OCI-LY7 (cell line): Measurements from ENCODE around the gene DEFB121. TPM values are rescaled to one million over a fixed set of nuclear protein-coding genes. Genes with fewer than 3 reads are reported as not detected.

Experiments used
- BruUV-seq: library from RNA; stranded (reverse); fragments of 400-500 nt; replicated peaks from 2 replicates; lab custom pipeline; 2021; lab: Mats Ljungman, UMichigan
- CTCF ChIA-PET: fragments of 300-600 bp; sonication (Branson Sonifier 250); formaldehyde crosslinking; loops from one replicate; lab custom pipeline; 2022; ENCODE audit warnings: antibody characterized with exemption; ENCODE audit not compliant: unreplicated experiment; lab: Charles Lee
- POLR2A ChIA-PET: fragments of 300-600 bp; sonication (Branson Sonifier 250); formaldehyde crosslinking; loops from one replicate; lab custom pipeline; 2022; ENCODE audit warnings: antibody characterized with exemption; lab: Charles Lee
- DNase-seq: peaks from one replicate; pipeline ENCODE4 v3.0.0-alpha.2; 2015; ENCODE audit warnings: low spot score
- H2AFZ ChIP-seq: fragments of 200-600 bp; sonication (generic), shearing (Covaris generic); 2 replicates; pipeline ENCODE4 v1.6.1; 2014; ENCODE audit warnings: mild to moderate bottlenecking, antibody characterized with exemption, low read length, moderate library complexity
- H3K27ac ChIP-seq: fragments of 200-600 bp; sonication (generic); 2 replicates; pipeline ENCODE4 v1.5.1; 2014; ENCODE audit warnings: mixed run types, low read depth, mild to moderate bottlenecking, moderate library complexity, low read length, inconsistent platforms; ENCODE audit not compliant: poor library complexity, severe bottlenecking
- H3K36me3 ChIP-seq: fragments of 200-600 bp; sonication (generic); 2 replicates; pipeline ENCODE4 v1.6.1; 2014; ENCODE audit warnings: mild to moderate bottlenecking, antibody characterized with exemption, low read length, moderate library complexity, mixed read lengths; ENCODE audit not compliant: insufficient read depth
- H3K4me1 ChIP-seq: fragments of 200-600 bp; sonication (generic); 2 replicates; pipeline ENCODE4 v1.5.1; 2014; ENCODE audit warnings: mild to moderate bottlenecking, low read length; ENCODE audit not compliant: insufficient read depth, poor library complexity, severe bottlenecking
- H3K4me2 ChIP-seq: fragments of 200-600 bp; sonication (generic); 2 replicates; pipeline ENCODE4 v1.6.1; 2014; ENCODE audit warnings: mild to moderate bottlenecking, low read length
- H3K4me3 ChIP-seq: fragments of 200-600 bp; sonication (generic); 2 replicates; pipeline ENCODE4 v1.5.1; 2014; ENCODE audit warnings: mild to moderate bottlenecking, low read depth, low read length; ENCODE audit not compliant: poor library complexity, severe bottlenecking
- H3K79me2 ChIP-seq: fragments of 200-600 bp; sonication (generic); 2 replicates; pipeline ENCODE4 v1.6.1; 2016; ENCODE audit warnings: low read depth, mild to moderate bottlenecking, low read length, moderate library complexity, mixed read lengths; ENCODE audit not compliant: insufficient read depth
- H3K9me2 ChIP-seq: fragments of 200-600 bp; sonication (generic); 2 replicates; pipeline ENCODE4 v1.6.1; 2016; ENCODE audit warnings: mild to moderate bottlenecking, low read length, mixed read lengths; ENCODE audit not compliant: insufficient read depth
- H3K9me3 ChIP-seq: fragments of 200-600 bp; sonication (generic); 2 replicates; pipeline ENCODE4 v1.6.1; 2014; ENCODE audit warnings: mild to moderate bottlenecking, mixed run types, low read length, mixed read lengths
- H4K20me1 ChIP-seq: fragments of 200-600 bp; sonication (generic); 2 replicates; pipeline ENCODE4 v1.6.1; 2014; ENCODE audit warnings: mild to moderate bottlenecking, antibody characterized with exemption, low read length, moderate library complexity, mixed read lengths; ENCODE audit not compliant: insufficient read depth
- CTCF ChIP-seq: fragments of 200-600 bp; sonication (generic); conservative IDR thresholded peaks from 2 replicates; pipeline ENCODE4 v1.5.1; 2014; ENCODE audit warnings: mild to moderate bottlenecking, antibody characterized with exemption, low read length, moderate library complexity, mixed read lengths
- EZH2phosphoT487 ChIP-seq: fragments of 200-600 bp; sonication (generic); IDR thresholded peaks from 2 replicates; pipeline ENCODE4 v1.6.1; 2018; ENCODE audit warnings: low read depth, borderline replicate concordance, mild to moderate bottlenecking, mixed run types, antibody characterized with exemption, low read length, moderate library complexity, mixed read lengths
- intact Hi-C: fragments of 100-400 bp; cut with micrococcal nuclease; formaldehyde crosslinking; loops from one replicate; pipeline ENCODE4 v1.10.0; 2022; ENCODE audit not compliant: unreplicated experiment
- total RNA-seq, 2 experiments: library from RNA; depleted of rRNA in 1 of 2; stranded (reverse); fragments of >200 nt in 1 of 2; shearing (Covaris generic) in 1 of 2; gene quantifications; 2 replicates each; pipeline ENCODE4 v1.2.3, GENCODE V29; 2014 to 2022

Gene DEFB121
- total RNA-seq, 2 experiments from 2014 or later = not detected

GRCh38 chr20:31414381-31414780 is 8.4 kb upstream of the DEFB121 start:
- POLR2A ChIA-PET = no interaction called here
- DNase-seq = no peak
- Histone ChIP-seq H3K36me3 (no peaks in the 10 kb centered on the region), H3K4me1 (no peaks in the 10 kb centered on the region), H2AFZ (no peak overlapping the region), H3K4me3 (no peak overlapping the region), H3K4me2 (no peak overlapping the region), H3K9me2 (no peaks in the 10 kb centered on the region), H4K20me1 (no peaks in the 10 kb centered on the region), H3K27ac (no peak overlapping the region), H3K79me2 (no peaks in the 10 kb centered on the region), H3K9me3 (no peaks in the 10 kb centered on the region)
- BruUV-seq = no TSS peak
- no peak for TF ChIP-seq CTCF
- no peak for TF ChIP-seq EZH2phosphoT487
- CTCF ChIA-PET = no interaction called here
- intact Hi-C loops = no loop called here

- Histone ChIP-seq H3K79me2 (no peaks in the 10 kb centered on the region), H3K4me2 (no peak overlapping the region), H4K20me1 (no peaks in the 10 kb centered on the region), H3K4me1 (no peaks in the 10 kb centered on the region), H3K27ac (no peak overlapping the region), H3K9me3 (no peaks in the 10 kb centered on the region), H3K4me3 (no peak overlapping the region), H2AFZ (no peak overlapping the region), H3K9me2 (no peaks in the 10 kb centered on the region), H3K36me3 (no peaks in the 10 kb centered on the region)
- intact Hi-C loops = no loop called here
- no peak for DNase-seq
- ChIA-PET CTCF (no interaction called here), POLR2A (no interaction called here)
- no peak for TF ChIP-seq EZH2phosphoT487
- TF ChIP-seq CTCF = no peak
- no TSS peak for BruUV-seq
These were observed 4.0 kb upstream of the DEFB121 start for GRCh38 chr20:31410011-31410410.

- TF ChIP-seq EZH2phosphoT487 (no peak), CTCF (no peak)
- H3K27ac ChIP-seq = no peak overlapping the region
- no peak overlapping the region for H3K4me2 ChIP-seq
- DNase-seq = no peak
- no peaks in the 10 kb centered on the region for H3K4me1 ChIP-seq
- H3K79me2 ChIP-seq = no peaks in the 10 kb centered on the region
- intact Hi-C loops = no loop called here
- BruUV-seq = no TSS peak
- H3K36me3 ChIP-seq = no peaks in the 10 kb centered on the region
- POLR2A ChIA-PET = interaction anchor here (0.6 kb wide), 1 partner anchor 12 kb away, joined by 4 read pairs; no protein-coding TSS in a partner anchor
- no peaks in the 10 kb centered on the region for H4K20me1 ChIP-seq
- no peaks in the 10 kb centered on the region for H3K9me2 ChIP-seq
- no peak overlapping the region for H3K4me3 ChIP-seq
- CTCF ChIA-PET = no interaction called here
- H2AFZ ChIP-seq = no peak overlapping the region
- H3K9me3 ChIP-seq = no peaks in the 10 kb centered on the region
These were observed 2.1 kb downstream of the DEFB121 start for GRCh38 chr20:31403886-31404285.
